HG02973 (cell line): ENCODE results near the gene MVK.
A peak's percentile ranks its signal among the peaks of the same experiment; 100 is the strongest.

Experiments used
- ATAC-seq: cut with Tn5 transposase; IDR thresholded peaks from one replicate; pipeline ENCODE4 v1.9.1; 2021; ENCODE audit warnings: moderate library complexity; ENCODE audit not compliant: unreplicated experiment

Gene MVK

GRCh38 chr12:109573029-109573913 lies at the start of gene MVK, which contains the start of gene MMAB:
Gene MVK, plus strand, starts transcription at chr12:109573794. Its CDS starts 1,029 bp downstream, at chr12:109574823.
Gene MMAB, minus strand, starts transcription at chr12:109573504. Its CDS starts 24 bp downstream, at chr12:109573480.
- peak; percentile 91 for ATAC-seq

DNA sequence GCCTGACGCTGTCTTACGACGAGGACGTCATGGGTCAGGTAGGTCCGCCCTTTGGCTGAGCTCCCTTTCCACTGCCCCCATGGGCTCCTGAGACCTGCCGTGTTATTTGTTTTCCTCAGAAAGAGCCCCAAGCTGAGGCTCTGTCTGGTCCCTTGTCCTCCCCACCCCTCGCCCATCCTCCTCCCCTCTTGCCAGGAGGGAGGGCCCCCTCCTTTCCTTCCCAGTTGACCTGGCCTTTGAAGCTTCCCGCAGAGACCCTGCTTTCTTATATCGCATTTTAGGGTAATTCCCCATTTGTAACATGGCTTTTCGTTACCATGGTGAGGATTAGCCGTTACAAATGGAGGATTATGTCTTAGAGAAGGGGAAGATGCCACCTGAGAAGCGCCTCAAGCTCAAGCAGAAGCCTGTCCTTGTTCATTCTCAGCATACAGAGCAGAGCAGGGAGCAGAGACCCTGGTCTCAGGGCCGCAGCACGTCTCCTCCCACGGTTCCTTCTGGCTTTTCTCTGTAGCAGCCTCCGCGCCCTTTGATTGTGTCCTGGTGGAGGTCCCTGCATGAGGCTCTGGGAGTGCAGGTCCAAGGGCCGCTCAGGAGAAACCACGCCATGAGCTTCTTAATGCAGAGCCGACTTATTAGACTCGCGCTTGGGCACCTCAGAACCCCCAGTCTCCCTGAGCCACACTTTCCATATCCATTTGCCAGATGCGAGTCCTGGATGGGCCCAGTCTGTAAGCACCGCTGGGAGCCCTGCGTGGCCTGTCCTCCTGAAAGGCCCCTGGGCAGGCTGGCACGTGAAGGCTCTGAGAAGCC lies 48.9 kb upstream of the MVK start:
- ATAC-seq = no peak

- ATAC-seq = no peak
Measured at GRCh38 chr12:109525279-109525585, 48.4 kb upstream of the MVK start.

- ATAC-seq = no peak
Measured at GRCh38 chr12:109527489-109528123, 46.0 kb upstream of the MVK start.

- no peak for ATAC-seq
Measured at GRCh38 chr12:109529691-109530640, 43.6 kb upstream of the MVK start.

GRCh38 chr12:109531411-109531810 lies 42.2 kb upstream of the MVK start:
- no peak for ATAC-seq

DNA sequence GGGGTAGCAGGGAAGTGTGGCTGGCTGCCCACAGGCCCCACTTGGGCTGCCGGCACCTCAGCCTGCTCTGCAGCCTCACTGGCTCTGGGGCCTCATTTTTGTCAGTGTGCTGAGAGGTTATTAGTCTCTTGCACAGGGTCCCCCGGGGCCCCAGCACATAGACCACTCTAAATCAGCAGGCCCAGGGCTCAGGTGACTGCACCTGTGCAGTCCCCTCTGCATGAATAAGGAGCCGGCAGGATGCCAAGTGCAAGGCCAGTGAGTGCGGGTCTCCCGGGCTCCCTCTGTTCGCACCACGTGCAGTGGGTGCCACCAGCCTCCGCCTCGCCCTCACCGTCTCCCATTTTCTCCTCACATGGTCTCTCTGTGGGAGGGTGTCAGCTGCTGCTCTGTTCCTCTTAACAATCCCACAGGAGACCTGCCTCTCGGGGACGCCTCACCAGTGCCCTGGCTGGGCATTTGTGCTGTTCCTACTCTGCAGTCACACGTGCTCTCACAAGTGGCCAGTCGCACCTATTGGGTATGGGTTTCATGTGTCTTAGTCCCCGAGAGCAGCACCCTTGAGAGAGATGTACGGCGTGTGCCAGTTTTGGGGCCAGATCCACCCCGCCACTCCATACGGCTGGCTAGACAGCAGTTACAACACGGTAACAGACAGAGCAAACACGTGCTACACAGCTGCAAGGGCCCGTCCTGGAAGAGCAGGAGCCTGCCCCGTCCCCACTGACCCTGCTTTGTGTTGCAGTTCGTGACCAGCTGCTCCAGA lies 40.7 kb upstream of the MVK start:
- no peak for ATAC-seq

DNA sequence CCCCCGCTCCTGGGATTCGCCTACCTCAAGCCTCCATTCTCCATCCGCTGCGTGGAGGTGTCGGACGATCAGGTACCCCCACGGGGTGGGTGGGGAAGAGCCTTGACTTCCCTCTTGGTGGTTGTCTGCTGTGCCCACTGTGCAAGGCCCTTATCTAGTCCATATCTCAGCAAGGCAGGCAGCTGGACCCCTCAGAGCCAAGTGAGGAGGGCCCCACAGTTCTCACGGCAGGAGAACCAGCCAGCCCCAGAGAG lies 40.2 kb upstream of the MVK start:
- ATAC-seq = no peak

DNA sequence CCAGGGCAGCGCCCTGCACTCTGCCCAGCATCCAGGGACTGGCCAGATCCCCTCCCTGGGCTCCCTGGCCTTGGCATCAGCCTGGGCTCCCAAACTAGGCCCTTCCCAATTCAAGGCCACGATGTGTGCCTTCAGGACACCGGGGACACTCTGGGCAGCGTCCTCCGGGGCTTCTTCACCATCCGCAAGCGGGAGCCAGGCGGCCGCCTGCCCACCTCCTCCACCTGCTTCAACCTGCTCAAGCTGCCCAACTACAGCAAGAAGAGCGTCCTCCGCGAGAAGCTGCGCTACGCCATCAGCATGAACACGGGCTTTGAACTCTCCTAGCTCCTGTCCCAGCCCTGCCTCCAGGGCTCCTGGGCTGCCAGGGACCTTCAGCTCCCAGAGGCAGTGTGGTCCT lies 39.1 kb upstream of the MVK start:
- no peak for ATAC-seq

DNA sequence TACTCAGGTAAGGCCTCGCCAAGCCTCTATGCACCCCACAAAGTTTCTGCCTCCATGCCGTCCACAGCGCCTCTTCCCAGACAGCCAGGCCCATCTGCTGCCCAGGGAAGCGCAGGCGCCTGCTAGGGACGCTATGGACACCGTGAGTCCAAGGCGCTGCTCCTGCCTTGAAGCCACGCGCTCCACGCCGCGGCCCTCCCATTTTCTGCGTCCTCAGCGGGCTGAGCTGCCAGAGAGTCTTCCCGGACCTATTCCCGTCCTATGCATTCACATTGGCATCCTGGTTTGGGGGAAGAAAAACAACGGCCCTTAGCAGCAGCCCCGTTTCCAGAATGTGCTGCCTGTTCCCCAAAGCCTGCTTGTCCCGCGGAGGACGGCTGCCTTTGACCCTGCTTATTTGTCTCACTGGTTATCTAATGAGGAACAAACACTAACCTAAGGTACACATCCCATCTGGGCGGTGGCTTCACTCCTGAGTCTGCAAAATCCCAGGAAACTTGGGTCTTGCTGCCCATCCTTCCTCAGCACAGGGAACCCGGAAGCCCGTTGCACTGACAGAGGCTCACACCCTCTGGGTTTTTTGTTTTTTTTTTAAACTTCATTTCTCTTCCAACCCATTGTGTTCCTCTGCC lies 38.2 kb upstream of the MVK start:
- no peak for ATAC-seq

GRCh38 chr12:109535863-109536250 lies 37.7 kb upstream of the MVK start:
- ATAC-seq = no peak

- ATAC-seq = no peak
Measured at GRCh38 chr12:109537136-109537535, 36.5 kb upstream of the MVK start.

DNA sequence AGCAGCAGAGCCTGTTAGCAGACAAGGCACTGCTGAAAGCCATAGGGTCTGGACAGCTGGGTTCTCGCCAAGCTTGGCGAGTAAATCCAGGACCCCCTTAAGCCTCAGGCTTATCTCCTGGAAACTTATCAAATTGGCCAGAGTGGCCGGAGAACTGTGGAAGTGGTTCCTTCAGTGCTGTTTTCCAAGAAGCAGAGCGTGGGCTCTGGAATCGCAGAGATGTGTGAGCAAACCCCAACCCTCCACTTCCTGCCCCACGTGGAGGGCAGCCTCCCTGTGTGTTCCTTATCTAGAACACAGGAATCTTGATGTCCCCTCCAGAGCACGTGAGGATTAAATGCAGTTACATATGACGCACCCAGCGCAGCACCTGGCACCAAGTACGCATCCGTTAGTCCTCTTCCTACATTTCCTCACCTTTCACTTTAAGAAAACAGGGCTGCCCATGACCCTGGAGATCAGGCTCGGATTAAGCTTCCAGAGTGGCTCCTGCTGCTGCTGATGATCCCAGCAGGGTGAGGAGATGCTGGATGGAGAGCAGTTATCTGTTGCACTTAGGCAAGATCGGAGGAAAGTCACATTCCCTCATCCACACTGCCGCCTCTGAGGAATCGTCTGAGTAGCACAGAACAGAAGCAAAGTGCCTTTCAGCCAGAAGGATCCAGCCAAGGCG lies 35.3 kb upstream of the MVK start:
- ATAC-seq = no peak

- no peak for ATAC-seq
Measured at GRCh38 chr12:109539508-109539907, 34.1 kb upstream of the MVK start.

DNA sequence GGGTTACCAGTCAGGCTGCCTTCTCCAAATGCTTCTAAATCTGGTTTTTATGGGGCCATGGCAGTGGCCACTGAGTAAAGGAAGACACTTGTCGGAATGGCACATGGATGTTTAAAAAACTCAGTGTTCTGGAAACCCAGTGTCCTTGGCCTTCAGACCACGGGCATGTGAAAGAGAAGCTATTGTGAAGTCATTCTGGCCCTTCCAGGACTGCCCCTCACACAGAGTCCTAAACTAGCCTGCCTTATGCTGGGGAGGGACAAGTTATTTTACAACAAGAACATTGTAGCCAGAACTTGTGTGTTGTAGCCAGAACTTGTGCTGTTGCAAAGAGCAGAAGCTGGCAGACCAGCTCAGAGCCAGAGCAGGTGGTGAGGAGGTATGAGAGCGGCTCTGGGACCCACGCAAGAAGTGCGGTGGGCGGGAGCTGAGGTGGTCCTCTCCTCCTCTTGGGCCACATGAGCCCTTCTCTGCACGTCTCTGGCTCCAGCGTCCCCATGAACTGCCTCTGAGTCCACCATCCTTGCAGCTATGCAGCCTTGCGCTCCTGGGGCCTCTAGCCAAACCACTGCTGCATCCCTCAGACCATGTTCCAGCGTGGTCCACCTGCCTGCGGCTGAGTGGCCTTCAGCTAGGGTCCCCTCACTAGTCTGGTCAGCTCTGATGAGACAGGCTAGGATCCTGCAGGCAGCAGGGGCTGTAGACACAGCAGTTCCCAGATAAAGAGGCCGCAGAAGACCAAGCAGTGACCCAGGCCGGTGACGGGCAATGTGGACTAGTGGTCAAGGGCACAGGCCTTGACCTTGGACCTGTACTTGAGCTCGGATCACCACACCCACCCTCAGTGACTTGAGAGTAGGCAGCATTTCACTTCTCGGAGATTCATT lies 32.8 kb upstream of the MVK start:
- ATAC-seq = no peak

DNA sequence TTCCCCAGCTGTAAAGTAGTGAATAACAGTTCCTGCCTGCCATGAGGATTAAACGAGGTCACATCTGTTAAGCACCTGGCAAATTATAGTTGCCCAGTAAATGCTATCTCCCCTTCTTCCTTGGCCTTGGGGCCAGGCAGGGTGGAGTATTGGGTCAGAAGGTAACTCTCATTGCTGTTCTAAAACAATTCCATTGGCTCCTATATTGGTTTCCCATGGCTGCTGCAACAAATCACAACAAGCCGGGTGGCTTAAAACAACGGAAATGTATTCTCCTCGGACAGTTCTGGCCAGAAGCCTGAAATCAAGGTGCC lies 32.2 kb upstream of the MVK start:
- ATAC-seq = no peak

GRCh38 chr12:109542014-109542413 lies 31.6 kb upstream of the MVK start:
- no peak for ATAC-seq

DNA sequence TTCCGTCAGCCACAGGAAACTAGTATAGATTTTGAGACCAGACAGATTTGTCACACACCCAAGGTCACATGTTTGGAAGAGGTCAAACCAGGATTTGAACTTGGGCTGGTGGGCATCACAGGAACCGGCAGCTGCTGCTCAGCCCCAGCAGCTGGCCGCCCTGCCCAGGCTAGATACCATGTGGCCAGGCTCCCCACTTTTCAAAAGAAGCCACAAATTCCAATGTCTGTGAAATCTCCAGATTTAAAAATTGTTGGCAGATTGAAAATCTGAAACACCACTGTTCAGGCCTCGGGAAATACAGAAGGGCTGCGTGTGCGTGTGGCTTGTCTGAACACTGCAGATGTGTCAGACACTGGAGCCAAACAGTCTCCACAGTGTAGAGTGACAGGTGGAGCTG lies 30.7 kb upstream of the MVK start:
- ATAC-seq = no peak
